ENCODE data around the gene GALNT9.
"Not testable (repeated sequence)": the region's sequence is repeated elsewhere in the genome, so short reads cannot be mapped to it uniquely, and the experiment has no call there.

Gene GALNT9

GRCh38 chr12:132210223-132211055, 119.0 kb downstream of the GALNT9 start:
- no peak for DNase-seq

GRCh38 chr12:132209619-132210222, 119.7 kb downstream of the GALNT9 start:
- no peak for DNase-seq

- no peak for DNase-seq
Observed at GRCh38 chr12:132208153-132208823, 121.1 kb downstream of the GALNT9 start.

- no peak for DNase-seq
Observed at GRCh38 chr12:132207083-132207775, 122.2 kb downstream of the GALNT9 start.

- no peak for DNase-seq
Observed at GRCh38 chr12:132206046-132206434, 123.3 kb downstream of the GALNT9 start.

GRCh38 chr12:132205271-132206045, 123.9 kb downstream of the GALNT9 start:
- no peak for DNase-seq

- DNase-seq = no peak
Observed at GRCh38 chr12:132204793-132205270, 124.6 kb downstream of the GALNT9 start.

- DNase-seq = no peak
Observed at GRCh38 chr12:132204063-132204792, 125.2 kb downstream of the GALNT9 start.

GRCh38 chr12:132202929-132203721, 126.3 kb downstream of the GALNT9 start:
- DNase-seq = no peak

- DNase-seq = no peak
Observed at GRCh38 chr12:132201391-132202120, 127.8 kb downstream of the GALNT9 start.

- no peak for DNase-seq
Observed at GRCh38 chr12:132200800-132201199, 128.6 kb downstream of the GALNT9 start.

- DNase-seq = no peak
Observed at GRCh38 chr12:132199526-132200319, 129.7 kb downstream of the GALNT9 start.

GRCh38 chr12:132199101-132199500, 130.3 kb downstream of the GALNT9 start:
- no peak for DNase-seq

- no peak for DNase-seq
Observed at GRCh38 chr12:132197581-132198354, 131.6 kb downstream of the GALNT9 start.

GRCh38 chr12:132196873-132197390, 132.5 kb downstream of the GALNT9 start:
- no peak for DNase-seq

- no peak for DNase-seq
Observed at GRCh38 chr12:132196038-132196872, 133.1 kb downstream of the GALNT9 start.

GRCh38 chr12:132195242-132195641, 134.1 kb downstream of the GALNT9 start:
- DNase-seq = not testable (repeated sequence)

Measured in inflammatory macrophage treated with lipopolysaccharide for 1 hour (primary cell).